GM04504 (cell line): ENCODE results near the gene ALPL.
A peak's percentile ranks its signal among the peaks of the same experiment; 100 is the strongest.

Source experiments
- DNase-seq: peaks from one replicate; pipeline ENCODE4 v3.0.0-alpha.2; 2012; ENCODE audit warnings: low read depth

Gene ALPL

DNA sequence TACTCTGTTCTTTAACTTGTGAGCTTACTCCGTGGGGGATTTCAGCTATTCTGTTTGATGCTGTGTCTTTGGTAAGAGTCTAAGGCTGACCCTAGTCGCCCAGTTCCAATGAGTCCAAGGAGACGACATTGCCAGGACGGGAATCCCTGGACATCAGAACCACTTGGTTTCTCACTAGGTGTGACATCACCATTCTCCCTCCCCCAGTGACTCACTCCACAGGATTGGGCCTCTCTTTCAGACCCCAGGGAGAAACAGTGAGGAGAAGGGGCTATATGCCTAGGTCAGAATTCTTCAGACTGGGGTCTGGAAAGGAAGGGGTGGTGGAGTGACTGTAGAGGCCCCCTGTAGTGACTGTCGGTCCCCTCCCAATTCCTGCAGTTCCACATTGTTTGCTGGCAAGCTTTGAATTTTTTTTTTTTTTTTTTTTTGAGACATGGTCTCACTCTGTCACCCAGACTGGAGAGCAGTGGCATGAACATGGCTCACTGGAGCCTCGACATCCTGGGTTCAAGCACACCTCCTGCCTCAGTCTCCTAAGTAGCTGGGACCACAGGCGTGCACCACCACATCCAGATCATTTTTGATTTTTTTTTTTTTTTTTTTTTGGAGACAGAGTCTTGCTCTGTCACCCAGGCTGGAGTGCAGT is 21.3 kb downstream of the ALPL start:
- DNase-seq, result no peak

DNA sequence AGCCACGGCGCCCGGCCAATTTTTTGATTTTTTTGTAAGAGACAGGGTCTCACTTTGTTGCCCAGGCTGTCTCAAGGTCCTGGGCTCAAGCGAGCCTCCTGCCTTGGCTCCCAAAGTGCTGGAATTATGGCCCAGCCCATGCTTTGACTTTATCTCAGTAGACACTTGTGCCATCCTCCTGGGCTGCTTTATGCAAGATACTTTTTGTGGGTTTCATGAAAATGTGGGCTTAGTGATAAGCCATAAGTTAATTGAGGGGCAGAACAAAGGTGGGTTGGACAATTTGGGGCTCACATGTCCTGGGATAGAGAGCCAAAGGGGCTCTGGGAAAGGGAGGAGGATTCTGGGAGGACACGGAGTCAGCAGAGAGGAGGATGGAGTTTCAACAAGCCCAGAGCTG is 22.0 kb downstream of the ALPL start:
- no peak for DNase-seq

DNA sequence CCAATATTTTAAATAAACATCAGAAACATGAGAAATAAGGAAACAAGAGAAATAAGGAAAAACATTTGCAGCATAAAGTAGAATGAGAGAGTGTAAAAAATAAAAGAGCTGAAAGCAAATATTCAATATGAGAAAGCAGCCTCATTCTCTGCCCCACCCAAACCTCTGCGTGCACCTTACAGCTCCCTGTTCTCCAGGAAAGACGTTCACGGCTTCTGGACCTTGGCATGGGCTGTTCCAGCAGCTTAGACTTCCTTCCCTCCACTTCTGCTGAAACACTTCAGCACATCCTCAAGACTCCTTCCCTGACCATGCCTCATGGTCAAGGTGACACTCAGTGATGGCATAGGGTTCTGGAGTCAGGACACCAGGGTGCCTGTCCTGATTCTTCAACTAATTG is 23.3 kb downstream of the ALPL start:
- DNase-seq, result no peak

DNA sequence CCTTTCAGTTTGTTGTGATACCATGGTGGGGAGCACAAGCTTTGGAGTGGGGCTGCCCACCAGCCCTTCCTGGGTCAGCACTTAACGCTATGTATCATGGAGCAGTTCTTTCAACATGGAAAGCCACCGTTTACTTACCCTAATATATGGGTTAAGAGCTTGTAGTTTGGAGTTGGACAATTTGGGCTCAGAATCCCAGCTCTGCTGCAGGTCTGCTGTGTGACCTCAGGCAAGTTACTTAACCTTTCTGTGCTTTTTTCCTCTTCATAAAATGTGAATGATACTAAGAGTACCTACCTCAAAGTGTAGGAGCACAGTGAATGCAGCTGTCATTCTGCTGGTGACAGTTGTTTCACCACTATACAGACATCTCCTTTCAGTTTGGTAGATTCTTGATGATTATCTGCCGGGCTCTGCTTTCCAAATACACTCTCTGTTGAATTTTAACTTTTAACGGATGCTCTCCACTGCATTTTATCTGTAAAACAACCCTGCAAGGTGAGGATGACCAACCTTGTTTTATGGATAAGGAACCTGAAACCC is 23.8 kb downstream of the ALPL start:
- no peak for DNase-seq

DNA sequence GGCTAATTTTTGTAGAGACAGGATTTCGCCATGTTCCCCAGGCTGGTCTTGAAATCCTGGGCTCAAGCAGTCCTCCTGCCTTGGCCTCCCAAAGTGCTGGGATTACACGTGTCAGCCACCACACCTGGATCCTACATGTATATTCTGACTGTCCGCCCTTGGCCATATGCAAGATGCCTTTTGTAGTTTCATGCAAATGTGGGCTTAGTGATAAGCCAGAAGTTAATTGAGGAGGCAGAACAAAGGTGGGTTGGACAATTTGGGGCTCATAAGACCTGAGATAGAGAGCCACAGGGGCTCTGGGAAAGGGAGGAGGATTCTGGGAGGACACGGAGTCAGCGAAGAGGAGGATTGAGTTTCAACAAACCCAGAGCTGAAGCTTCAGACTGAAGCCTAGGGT is 24.9 kb downstream of the ALPL start:
- no peak for DNase-seq

DNA sequence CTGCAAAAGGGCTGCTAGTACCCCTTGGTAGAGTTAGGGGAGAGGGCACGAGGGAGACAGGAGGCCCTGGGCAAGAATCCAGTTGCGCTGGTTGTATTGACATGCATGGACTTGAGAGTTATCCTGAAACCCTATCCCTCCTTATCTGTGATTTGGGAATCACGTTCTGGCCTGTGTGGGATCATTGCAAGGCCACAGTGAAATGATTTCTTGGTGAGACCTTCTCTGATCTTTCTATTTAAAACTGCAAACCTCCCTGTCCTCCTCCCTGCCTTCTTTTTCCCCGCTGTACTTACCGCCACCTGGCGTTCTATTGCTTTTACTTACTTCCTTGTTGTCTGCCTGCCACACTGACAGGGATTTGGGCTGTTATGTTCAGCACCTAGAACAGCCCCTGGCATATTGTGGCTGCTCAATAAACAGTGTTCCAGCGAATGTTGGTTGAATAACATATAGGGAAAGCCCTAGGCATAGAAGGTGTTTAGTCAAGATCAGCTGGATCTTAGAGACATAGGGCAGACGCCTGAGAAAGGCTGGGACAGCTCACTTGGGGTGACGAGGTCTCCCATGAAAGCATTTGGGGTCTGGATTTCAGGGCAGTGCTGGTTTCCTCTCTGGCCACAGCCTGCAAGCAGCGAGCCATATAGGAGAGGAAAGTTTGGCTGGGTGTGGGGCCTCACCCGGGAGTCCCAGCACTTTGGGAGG is 25.6 kb downstream of the ALPL start:
- DNase-seq, result no peak

DNA sequence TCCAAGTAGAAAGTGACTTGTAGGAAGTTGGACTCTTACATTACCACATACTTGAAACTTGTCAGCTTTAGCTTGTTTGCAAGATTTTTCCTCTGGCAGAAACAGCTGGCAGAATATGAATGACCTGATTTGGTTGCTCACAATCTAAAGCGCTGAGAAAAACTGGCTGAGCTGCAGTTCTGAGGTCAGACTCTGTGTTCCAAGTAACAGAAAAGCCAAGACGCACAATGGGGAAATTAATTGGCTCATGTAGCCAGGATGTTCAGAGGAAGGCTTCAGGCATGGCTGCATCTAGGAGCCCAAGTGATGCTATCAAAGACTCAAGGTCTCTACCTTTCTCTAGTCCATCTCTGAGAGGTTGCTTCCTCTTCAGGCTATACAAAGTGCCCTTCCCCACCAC is 27.0 kb downstream of the ALPL start:
- no peak for DNase-seq

DNA sequence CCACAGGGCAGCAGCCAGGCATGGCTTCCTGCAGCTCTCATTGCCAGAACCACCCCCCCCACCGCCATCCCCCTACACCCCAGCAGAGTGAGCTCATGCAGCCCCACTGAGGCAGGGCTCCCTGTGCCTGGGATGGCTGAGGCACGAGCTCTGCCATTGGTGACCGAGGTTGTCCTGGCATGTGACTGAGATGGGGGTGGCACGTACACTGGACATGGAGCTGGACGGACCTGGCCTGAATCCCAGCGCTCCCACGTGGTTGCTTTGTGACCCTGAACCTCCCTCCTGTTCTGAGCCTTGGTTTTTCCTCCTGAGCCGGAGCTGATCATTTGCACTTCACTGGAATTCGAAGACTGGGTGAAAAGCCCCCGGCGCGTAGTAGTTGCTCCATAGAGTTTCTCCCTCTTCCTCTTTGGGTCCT is 28.3 kb downstream of the ALPL start:
- DNase-seq, result no peak

DNA sequence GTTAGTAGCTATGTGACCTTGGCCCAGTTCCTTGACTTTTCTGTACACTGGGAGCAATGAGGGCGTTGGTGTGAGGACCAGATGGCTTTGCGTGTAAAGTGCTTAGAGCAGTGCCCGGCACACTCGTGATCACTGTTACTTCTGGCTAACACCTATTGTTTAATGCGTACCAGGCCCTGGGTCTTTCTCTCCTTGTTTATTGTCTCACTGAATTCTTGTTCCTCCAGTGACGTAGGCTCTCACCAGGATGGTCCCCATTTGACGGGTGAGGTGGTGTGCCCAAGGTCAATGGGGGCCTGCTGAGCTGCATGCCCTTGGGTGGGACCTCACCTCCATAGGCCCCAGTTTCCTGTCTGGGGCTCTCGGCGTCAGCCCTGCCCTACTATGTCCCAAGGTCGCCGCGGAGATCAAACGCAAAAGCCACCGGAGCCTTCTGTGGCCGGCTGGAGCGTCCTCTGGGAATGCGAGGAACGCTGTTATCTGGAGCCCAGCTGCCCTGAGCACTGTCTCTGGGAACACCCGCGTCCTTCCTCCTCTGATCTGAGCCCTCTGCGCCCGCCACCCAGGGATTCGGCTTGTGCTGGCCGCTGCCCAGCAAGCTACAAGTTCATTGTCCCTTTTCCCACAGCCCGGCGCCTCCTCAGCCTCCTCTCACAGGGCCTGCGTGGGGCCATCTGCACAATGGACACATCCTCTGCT is 28.9 kb downstream of the ALPL start:
- DNase-seq, result no peak

DNA sequence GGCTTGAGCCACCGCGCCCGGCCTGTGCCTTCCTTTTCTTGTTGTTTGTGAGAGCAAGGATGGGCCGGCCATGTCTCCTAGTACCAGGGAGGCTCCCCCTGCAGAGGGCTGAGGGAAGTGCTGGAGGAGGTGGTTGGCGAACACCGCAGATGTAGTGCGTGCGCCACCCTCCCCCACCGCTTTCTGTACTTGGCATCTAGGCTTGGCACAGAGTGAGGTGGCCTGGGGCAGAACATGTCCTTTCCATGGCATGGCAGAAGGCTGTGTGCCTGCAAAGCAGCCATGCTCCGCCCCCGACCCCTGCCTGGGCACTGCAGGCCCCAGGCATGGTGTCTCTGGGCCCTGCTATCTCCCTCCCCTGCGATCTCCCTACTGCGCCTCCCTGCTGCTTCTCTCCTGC is 30.7 kb downstream of the ALPL start:
- no peak for DNase-seq

DNA sequence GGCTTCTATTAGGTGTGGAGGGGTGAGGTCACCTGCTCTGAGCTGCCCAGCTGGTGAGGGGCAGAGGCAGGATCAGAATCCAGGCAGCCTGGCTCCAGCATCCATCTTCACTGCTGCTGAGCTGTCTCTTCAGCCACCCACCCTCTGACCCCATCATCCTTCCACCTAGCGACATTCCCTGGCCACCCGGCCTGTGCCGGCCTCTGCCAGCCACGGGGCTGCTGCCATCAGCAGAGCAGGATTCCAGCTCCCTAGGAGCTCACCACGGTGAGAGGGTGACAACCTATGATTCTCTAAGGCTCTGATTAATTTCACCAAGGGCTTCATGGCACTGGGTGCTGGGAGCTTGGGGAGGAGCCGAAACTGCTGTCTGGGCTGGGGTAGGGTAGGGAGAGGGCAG is 32.1 kb downstream of the ALPL start:
- no peak for DNase-seq

DNA sequence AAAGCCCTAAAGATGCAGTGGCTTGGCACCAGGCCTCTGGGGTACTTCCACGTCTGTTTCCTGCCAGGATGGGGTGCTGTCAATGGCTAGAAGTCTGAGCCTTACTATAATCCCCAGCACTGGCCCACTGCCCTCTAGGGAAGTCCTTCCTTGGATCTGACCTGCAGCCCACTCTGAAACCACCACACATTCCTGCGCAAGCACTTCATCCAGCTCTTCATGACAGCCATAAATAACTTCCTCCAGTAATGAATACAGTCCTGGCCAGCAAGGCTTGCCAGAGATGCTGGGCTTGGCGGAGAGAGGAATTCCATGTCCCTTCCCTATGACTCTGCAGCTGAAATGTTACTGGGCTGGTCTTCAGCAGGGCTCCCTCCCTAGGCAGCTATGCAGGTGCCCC is 32.6 kb downstream of the ALPL start:
- DNase-seq, result peak; percentile 59

DNA sequence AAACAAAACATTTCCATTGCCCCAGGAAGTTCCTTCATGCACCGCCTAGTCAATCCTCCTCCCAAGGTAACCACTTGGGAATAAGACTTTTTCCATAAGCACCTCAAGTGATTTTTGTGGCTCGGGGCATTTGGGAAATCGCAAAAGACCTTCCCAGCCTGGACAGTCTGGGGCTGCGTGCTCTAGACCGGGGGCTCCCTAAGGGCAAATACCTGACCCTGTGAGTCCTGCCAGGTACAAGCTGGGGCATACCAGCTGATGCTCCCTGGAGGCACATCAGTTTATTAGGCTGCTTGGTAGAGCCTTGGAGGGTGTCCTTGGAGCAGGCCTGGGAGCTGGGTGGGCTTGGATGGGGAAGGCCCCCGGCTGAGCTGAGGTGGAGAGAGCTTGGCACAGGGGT is 34.4 kb downstream of the ALPL start:
- no peak for DNase-seq

DNA sequence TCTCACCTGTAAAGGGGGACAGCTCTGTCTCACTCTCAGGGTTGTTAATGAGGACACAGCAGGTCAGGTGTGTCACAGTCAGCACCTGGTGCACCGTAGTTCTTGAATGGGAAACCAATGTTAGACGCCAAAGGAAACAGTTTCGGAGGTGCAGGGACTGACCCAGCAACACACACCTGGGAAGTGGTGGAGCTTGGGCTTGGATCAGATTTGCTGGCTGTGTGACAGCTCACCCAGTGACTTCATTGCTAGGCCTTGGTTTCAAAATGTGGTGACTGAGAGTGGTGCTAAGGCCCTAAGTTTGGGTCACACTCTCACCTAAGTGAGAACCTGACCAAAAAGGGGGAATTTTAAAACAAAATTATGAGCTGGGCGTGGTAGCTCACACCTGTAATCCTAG is 34.9 kb downstream of the ALPL start:
- DNase-seq, result no peak

DNA sequence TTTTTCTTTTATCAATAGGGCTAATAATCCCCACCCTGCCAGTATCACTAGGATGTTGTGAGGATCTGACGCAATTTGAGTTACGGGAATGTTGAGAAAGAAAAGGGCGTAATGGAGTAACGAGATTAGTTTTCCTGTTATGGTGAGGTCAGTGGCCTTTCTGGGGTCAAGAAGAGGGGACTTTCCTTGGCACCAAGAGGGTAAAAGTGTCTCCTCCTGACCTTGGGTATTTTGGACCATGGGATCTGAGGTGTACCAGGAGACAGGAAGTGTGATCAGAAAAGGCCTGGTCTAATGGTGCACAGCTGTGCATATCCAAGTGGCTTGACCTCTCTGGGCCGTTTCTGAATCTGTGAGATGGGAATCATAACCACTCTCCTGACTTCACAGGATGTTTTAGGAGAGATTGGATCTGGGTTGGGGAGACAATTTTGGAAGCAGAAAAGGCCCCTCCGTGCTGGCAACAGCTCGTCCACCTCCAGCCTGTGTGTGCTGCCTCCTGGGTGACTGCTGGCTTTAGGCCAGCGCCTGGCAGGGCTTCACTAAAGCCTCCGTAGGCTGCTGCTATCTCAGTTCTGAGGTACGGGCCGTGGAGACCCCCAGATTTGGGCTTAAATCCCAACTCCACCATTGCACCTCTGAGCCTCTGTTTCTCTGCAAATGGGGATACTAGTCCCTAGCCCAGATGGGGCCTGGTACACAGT is 37.1 kb downstream of the ALPL start:
- no peak for DNase-seq

DNA sequence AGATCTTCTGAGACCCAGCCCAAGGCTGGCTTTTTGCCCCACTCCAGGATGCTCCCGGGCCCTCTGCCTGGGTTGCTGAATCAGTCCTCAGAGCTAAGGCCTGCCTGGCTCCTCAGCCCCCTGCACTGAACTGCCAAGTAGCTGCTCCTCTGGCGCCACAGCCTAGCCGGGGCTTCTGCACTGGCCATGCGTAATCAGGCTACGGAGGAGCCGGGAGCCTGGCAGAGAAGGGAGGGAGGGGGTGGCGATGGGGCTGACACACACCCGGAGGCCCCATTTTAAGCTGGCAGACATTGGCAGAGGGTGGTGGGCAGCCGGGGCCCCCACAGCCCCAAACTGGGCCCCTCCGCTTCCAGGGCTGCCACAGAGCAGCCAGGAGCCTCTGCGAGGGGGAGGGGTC is 38.7 kb downstream of the ALPL start:
- no peak for DNase-seq

DNA sequence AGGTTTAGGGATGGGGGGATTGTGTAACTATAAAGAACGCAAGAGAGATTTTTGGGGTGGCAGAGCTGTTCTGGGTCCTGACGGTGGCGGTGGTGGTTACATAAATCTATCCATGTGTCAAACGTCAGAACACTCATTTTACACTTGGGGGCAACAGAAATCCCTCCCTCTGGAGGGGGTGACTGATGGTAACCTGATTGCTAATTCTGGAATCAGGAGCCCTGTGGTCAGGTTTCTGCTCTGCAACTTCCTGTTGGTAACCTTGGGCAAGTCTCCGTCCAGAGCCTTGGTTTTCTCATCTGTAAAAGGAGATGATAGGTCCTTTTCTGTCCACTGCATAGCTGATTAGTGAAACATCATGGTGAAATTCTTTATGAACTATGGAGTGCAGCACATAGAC is 40.9 kb downstream of the ALPL start:
- DNase-seq, result no peak

DNA sequence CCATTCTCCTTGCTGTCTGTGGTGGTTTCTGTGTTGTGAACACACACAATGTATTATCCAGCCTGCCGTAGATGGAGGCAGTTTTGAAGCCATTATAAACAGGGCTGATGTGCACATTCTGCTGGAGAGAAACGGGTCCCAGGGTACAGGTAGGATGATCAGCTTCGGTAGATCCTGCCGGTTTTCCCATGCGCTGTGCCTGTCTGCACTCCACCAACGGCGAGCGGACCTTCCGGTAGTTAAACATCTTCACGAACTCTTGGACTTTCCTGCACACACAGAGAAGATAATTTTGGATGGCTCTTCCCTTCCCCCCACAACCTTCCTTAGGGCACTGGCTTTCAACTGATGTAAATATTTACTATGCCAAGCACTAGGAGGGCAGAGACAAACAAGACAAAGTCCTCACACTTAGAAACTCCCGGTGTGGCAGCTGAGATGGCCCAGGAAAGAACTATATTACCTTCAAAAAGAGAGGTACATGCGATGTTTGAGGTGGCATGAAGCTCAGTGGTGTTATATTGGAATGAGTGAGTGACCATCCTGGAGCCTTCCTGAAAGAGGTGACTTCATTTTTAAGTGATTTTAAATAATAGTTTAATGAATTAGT is 41.7 kb downstream of the ALPL start:
- DNase-seq, result no peak

DNA sequence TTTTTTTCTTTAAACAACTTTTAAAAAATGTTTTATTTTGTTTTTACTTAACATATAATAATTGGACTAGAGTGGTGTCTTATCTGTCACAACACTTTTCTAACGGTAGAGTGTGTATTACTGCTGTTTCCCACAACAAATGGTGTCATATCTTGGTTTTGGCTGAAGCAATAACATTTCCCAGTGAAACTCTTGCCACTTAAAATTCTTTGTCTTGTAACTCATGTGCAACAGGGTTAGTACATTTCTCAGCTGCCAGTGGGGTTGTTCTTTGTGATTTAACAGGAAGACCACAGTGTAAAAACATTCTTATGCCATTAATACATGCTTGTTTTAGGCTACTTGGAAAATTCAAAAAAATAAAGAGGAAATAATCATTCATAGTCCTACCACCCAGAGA is 43.5 kb downstream of the ALPL start:
- peak; percentile 71 for DNase-seq

DNA sequence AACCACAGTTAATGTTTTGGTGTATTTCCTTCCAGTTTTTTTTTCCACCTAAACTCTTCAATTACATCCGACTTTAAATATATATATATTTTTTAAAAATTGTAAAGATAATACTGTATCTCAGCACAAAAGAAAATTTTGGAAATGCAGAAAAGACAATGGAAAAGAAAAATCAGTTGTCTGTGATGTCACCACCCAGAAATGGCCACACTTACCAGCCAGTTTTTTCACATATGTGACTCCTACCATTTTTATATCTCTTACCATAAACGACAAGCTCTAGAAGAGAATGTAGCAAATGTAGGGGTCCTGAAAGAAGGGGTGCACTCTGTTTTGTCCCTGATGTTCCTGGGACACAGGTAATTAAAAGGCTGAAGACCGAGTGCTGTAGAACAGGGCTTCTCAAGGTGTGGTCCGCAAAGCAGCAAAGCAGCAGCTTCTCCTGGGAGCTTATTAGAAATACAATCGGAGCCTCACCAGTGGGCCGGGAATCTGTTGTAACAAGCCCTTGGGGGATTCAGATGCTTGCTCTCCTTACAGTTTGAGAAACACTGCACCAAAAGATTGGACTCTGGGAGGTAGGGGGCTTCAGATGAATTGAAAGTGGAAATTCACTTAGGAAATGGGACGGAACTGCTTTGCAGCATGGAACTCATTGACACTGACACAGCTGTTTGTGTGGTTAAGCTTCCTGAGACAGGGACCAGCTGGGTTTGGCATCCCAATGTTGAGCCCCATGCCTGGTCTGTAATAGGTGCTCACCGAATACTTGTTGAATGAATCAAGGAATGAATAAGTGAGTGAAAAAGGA is 44.1 kb downstream of the ALPL start:
- DNase-seq, result no peak
